Measurements from ENCODE around the gene PTPRN2. TPM values are rescaled to one million over a fixed set of nuclear protein-coding genes. Genes with fewer than 3 reads are reported as not detected.

PTPRN2 gene
- total and polyA plus RNA-seq, 2 of the 8 experiments (the other 6 are each of a cell fraction or from before 2014, with no cell fraction given): 2.6 to 4.5 TPM

- Histone ChIP-seq H3K79me2 (ENCODE audit: control insufficient read depth in 1 of 2, insufficient read depth in 2 of 2, low read length in 2 of 2) (no peaks in the 10 kb centered on the region), H3K14ac (ENCODE audit: insufficient read length) (no peak overlapping the region), H4K20me1 (replicated peaks in 1 of 2; ENCODE audit: control insufficient read depth in 1 of 2, insufficient read depth in 2 of 2, low read length in 2 of 2) (peaks cover 0 to under 1% of the 10 kb centered on the region in 2 experiments), H2BK12ac (ENCODE audit: low read depth, low read length) (peak overlapping the region; percentile 63; the same call in 1 of the 2 replicates), H2AK5ac (ENCODE audit: low read depth, low read length) (peak overlapping the region; percentile 24), H3K18ac (ENCODE audit: extremely low read depth, low read length) (no peak overlapping the region; the same call in 1 of the 2 replicates), H2AFZ (ENCODE audit: low read length) (no peak overlapping the region), H3K36me3 (ENCODE audit: control insufficient read depth in 2 of 4, insufficient read depth in 4 of 4, low read length in 3 of 4) (no peaks in the 10 kb centered on the region; a peak in 1 of 8 replicates), H3K4me3 (ENCODE audit: extremely low read depth in 1 of 4, insufficient read depth in 2 of 4, low read depth in 3 of 4, low read length in 4 of 4) (no peak overlapping the region), H3K27me3 (replicated peaks in 1 of 4; ENCODE audit: control insufficient read depth in 3 of 4, extremely low read depth in 1 of 4, insufficient read depth in 3 of 4, low read length in 3 of 4) (peaks cover 0 to 1% (median 0%) of the 10 kb centered on the region in 4 experiments; a peak in 1 of 7 replicates), H3K27ac (ENCODE audit: low read depth, low read length) (no peak overlapping the region), H3K79me1 (ENCODE audit: low read depth, low read length) (no peaks in the 10 kb centered on the region), H2BK5ac (ENCODE audit: low read depth, low read length) (no peak overlapping the region), H2BK20ac (ENCODE audit: low read length) (peak overlapping the region; percentile 43; the same call in 1 of the 2 replicates), H3K9me3 (ENCODE audit: insufficient read depth in 2 of 2, low read depth in 1 of 2, low read length in 1 of 2) (peaks cover 4% of the 10 kb centered on the region in 2 experiments; a peak in 2 of 4 replicates), H3K4ac (replicated peaks; ENCODE audit: insufficient read length, low read depth, low read length) (no peak overlapping the region), H3K4me1 (replicated peaks in 1 of 4; ENCODE audit: control insufficient read depth in 3 of 4, insufficient read depth in 4 of 4, low read length in 3 of 4) (peaks cover 0 to 23% (median 15%) of the 10 kb centered on the region in 4 experiments; a peak in 6 of 7 replicates), H4K8ac (ENCODE audit: extremely low read depth, insufficient read depth, low read length) (peak overlapping the region; percentile 82; the same call in 1 of the 2 replicates), H4K91ac (replicated peaks; ENCODE audit: insufficient read length, low read length) (peak overlapping the region; percentile 78), H4K5ac (ENCODE audit: insufficient read length, low read depth, low read length) (no peak overlapping the region), H3K9ac (replicated peaks in 1 of 4; ENCODE audit: extremely low read depth in 1 of 4, low read depth in 3 of 4, low read length in 3 of 4) (no peak overlapping the region), H3K23me2 (ENCODE audit: low read depth, low read length) (peaks cover 4% of the 10 kb centered on the region; the same call in 1 of the 2 replicates), H2BK15ac (ENCODE audit: low read length) (peak overlapping the region; percentile 95), H3K4me2 (ENCODE audit: insufficient read depth in 1 of 2, low read depth in 2 of 2, low read length in 2 of 2) (no peak overlapping the region), H2BK120ac (replicated peaks; ENCODE audit: low read depth, low read length) (no peak overlapping the region), H3K56ac (replicated peaks; ENCODE audit: insufficient read length, low read depth, low read length) (no peak overlapping the region), H3K23ac (ENCODE audit: insufficient read length) (no peak overlapping the region)
- POLR2A ChIA-PET (ENCODE audit: partially characterized antibody): no interaction called here
- 94% methylated on average over 17 of the region's 17 CpGs; no CpG with 5 or more reads in 1 of the 2 experiments for WGBS, 2 experiments (ENCODE audit: extremely low coverage in 1 of 2, insufficient coverage in 1 of 2, insufficient read length in 1 of 2, insufficient replicate concordance in 2 of 2, low coverage in 1 of 2, low lambda C conversion rate in 2 of 2, missing lambda C conversion rate in 1 of 2)
- FAIRE-seq (no peak), DNase-seq (ENCODE audit: low read depth in 1 of 2, low spot score in 2 of 2) (no peak)
- CTCF ChIA-PET (ENCODE audit: partially characterized antibody): interaction anchor here (0.5 kb wide), 1 partner anchor 11 kb away, joined by 4 read pairs; no protein-coding TSS in a partner anchor
- no peak for TF ChIP-seq GABPA (IDR thresholded peaks at IDR 0.05; ENCODE audit: borderline replicate concordance, insufficient read depth, low read length)
- no peak for TF ChIP-seq BRCA1 (IDR thresholded peaks at IDR 0.05; ENCODE audit: low read depth, low read length)
- no peak for TF ChIP-seq MAFK (IDR thresholded peaks at IDR 0.05; ENCODE audit: low read depth, low read length)
- TF ChIP-seq RXRA (IDR thresholded peaks at IDR 0.05; ENCODE audit: insufficient read depth, low read depth, low read length): no peak
- TF ChIP-seq HDAC2 (IDR thresholded peaks at IDR 0.05; ENCODE audit: borderline replicate concordance in 1 of 2, low read depth in 2 of 2, low read length in 2 of 2): no peak
- no peak for TF ChIP-seq KDM5A (IDR thresholded peaks at IDR 0.05; ENCODE audit: low read length)
- no peak for TF ChIP-seq POU5F1 (IDR thresholded peaks at IDR 0.05; ENCODE audit: low read depth, low read length)
- no peak for TF ChIP-seq BCL11A (IDR thresholded peaks at IDR 0.05; ENCODE audit: low read depth in 2 of 2, low read length in 2 of 2)
- no peak for TF ChIP-seq ATF3 (IDR thresholded peaks at IDR 0.05; ENCODE audit: insufficient read depth, low read depth, low read length)
- no peak for TF ChIP-seq SAP30 (IDR thresholded peaks at IDR 0.05; ENCODE audit: insufficient read depth, insufficient replicate concordance, low read length)
- TF ChIP-seq RNF2 (IDR thresholded peaks at IDR 0.05; ENCODE audit: borderline replicate concordance, low read depth, low read length, missing control alignments, poor library complexity, severe bottlenecking): no peak
Observed at GRCh38 chr7:157844611-157845010, 743.0 kb downstream of the PTPRN2 start.

Data from H1 (cell line).